Peyer's patch (tissue), 4 donors: ENCODE measurements around the gene ODAD4. TPM values are rescaled to one million over a fixed set of nuclear protein-coding genes. Genes with fewer than 3 reads are reported as not detected.

Source experiments
- DNase-seq, 3 donors: peaks; one replicate each; pipeline ENCODE4 v3.0.0-alpha.2; 2017 to 2019
- H3K27ac ChIP-seq, 4 donors: fragments of 200-600 bp; sonication (generic); one replicate each; pipeline ENCODE4 v1.5.1; 2016 to 2019
- H3K27me3 ChIP-seq, 2 donors: fragments of 200-600 bp; sonication (generic); one replicate each; pipeline ENCODE4 v1.5.1; 2019
- H3K36me3 ChIP-seq, 3 donors: fragments of 200-600 bp; sonication (generic); one replicate each; pipeline ENCODE4 v1.5.1; 2016 to 2019
- H3K4me1 ChIP-seq, 4 donors: fragments of 200-600 bp; sonication (generic); one replicate each; pipeline ENCODE4 v1.5.1; 2016 to 2019
- H3K4me3 ChIP-seq, 4 donors: fragments of 200-600 bp; sonication (generic); 1 replicate in 3 of 4; 2 replicates in 1 of 4; pipeline ENCODE4 v1.5.1; 2016 to 2019; ENCODE audit warnings: mild to moderate bottlenecking in 1 of 4
- H3K9me3 ChIP-seq, 4 donors: fragments of 200-600 bp; sonication (generic); one replicate each; pipeline ENCODE4 v1.5.1; 2016 to 2019; ENCODE audit warnings: mild to moderate bottlenecking in 1 of 4
- POLR2A ChIP-seq, 2 donors: fragments of 450-650 bp; IDR thresholded peaks; one replicate each; pipeline ENCODE4 v1.5.1; 2017; ENCODE audit warnings: antibody characterized with exemption in 2 of 2, mild to moderate bottlenecking in 2 of 2, moderate library complexity in 2 of 2
- total RNA-seq, 4 donors: library from RNA; depleted of rRNA; stranded (reverse); fragments of >200 nt; gene quantifications; one replicate each; pipeline ENCODE4 v1.1.0, GENCODE V29; 2016
- TF ChIP-seq, protein P1 (sequence below), 6 experiments: fragments of 450-650 bp in 4 of 6; fragments of 200-600 bp in 2 of 6; sonication (generic) in 1 of 6; IDR thresholded peaks; one replicate each; pipeline ENCODE4 v1.5.1; 2017 to 2019; ENCODE audit warnings: antibody characterized with exemption in 6 of 6, mild to moderate bottlenecking in 3 of 6, moderate library complexity in 1 of 6

The ODAD4 gene
- total RNA-seq, 4 donors from 2014 or later: 2.1 TPM; not detected in 3

DNA sequence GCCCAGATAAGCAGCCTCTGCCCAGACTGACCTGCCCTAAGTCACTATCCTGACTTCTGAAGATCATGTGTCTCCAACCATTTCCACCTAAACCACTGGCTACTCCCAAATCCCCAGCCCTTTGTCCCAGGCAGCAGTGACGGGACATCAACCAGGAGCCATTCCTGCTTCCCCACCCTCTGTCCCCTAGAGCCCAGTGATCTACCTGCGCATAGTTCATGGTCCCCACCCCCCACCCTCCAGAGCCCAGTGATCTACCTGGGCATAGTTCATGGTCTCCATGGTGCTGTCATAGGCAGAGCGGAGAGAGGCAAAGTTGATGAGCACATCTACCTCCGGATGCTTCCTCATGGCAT is 38.4 kb upstream of the ODAD4 start:
- Histone ChIP-seq H3K36me3 (peaks cover 0 to 96% (median 0%) of the 10 kb centered on the region in 3 donors), H3K9me3 (no peaks in the 10 kb centered on the region)
- DNase-seq: peak in 1 of 3 donors; percentile 68

DNA sequence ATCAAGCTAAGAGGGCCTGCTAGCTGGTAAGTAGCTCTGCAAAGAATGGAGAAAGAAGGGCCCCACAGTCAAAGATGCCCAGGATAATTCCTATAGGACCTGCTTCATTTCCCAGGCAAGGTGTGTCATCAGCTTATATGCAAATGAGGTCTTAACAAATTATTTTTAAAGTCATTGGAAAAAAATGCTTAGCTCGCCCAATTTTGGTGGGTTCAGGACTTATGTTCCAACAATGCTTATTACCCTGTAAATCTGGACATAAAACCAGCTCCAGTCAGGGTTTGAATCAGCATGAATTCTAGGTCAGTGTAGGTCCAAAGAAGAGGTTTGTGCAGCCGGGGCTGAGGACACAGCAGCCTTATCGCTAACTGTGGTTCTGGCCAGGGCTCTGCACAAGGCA is 37.0 kb upstream of the ODAD4 start:
- Histone ChIP-seq H3K9me3 (no peaks in the 10 kb centered on the region), H3K4me3 (no peak overlapping the region), H3K27me3 (no peaks in the 10 kb centered on the region), H3K27ac (no peak overlapping the region), H3K4me1 (peaks cover 0 to 13% (median 0%) of the 10 kb centered on the region in 4 donors), H3K36me3 (peaks cover 0 to 96% (median 0%) of the 10 kb centered on the region in 3 donors)
- no peak for DNase-seq
- no peak for TF ChIP-seq POLR2A (IDR thresholded peaks at IDR 0.05)
- TF ChIP-seq, protein P1, sequence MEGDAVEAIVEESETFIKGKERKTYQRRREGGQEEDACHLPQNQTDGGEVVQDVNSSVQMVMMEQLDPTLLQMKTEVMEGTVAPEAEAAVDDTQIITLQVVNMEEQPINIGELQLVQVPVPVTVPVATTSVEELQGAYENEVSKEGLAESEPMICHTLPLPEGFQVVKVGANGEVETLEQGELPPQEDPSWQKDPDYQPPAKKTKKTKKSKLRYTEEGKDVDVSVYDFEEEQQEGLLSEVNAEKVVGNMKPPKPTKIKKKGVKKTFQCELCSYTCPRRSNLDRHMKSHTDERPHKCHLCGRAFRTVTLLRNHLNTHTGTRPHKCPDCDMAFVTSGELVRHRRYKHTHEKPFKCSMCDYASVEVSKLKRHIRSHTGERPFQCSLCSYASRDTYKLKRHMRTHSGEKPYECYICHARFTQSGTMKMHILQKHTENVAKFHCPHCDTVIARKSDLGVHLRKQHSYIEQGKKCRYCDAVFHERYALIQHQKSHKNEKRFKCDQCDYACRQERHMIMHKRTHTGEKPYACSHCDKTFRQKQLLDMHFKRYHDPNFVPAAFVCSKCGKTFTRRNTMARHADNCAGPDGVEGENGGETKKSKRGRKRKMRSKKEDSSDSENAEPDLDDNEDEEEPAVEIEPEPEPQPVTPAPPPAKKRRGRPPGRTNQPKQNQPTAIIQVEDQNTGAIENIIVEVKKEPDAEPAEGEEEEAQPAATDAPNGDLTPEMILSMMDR (IDR thresholded peaks at IDR 0.05): no peak

More for the DNA sequence above, 38.4 kb upstream of the ODAD4 start:
- TF ChIP-seq, protein P1 (IDR thresholded peaks at IDR 0.05): no peak
- no peak for TF ChIP-seq POLR2A (IDR thresholded peaks at IDR 0.05)
- H3K27ac ChIP-seq: peak overlapping the region in 3 of 4 donors; percentile 4 to 70 (median 14)
- no peaks in the 10 kb centered on the region for H3K27me3 ChIP-seq
- peaks cover 0 to 13% (median 0%) of the 10 kb centered on the region in 4 donors for H3K4me1 ChIP-seq
- H3K4me3 ChIP-seq: no peak overlapping the region

DNA sequence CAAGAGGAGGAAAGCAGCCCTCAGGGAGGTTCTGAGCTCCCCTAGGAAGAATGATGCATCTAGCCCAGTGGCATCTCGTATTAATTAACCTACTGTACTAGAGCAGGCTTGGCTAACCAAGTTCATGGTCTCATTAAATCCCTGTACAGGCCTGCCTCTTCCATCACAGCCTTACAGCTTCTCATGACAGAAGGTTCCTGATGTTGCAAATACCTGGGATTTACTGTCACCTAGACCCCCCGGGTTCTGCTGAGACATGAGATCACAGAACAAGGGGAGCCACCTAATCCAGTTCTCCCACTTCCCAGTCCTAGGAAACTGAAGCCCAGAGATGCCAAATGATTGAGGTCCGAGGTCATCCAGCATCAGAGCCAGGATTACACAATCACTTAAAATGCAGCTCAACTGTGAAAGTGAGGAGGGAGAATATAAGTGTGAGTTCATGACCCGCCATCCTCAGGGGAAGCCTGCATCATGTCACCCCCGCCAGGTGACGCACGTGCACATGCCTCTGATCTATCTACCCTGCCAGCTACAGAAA is 35.6 kb upstream of the ODAD4 start:
- Histone ChIP-seq H3K4me1 (peaks cover 0 to 13% (median 0%) of the 10 kb centered on the region in 4 donors), H3K27me3 (no peaks in the 10 kb centered on the region), H3K9me3 (no peaks in the 10 kb centered on the region), H3K36me3 (peaks cover 0 to 96% (median 0%) of the 10 kb centered on the region in 3 donors), H3K27ac (peak overlapping the region in 2 of 4 donors; percentile 27 to 61), H3K4me3 (no peak overlapping the region)
- no peak for DNase-seq
- TF ChIP-seq, protein P1 (IDR thresholded peaks at IDR 0.05): no peak
- no peak for TF ChIP-seq POLR2A (IDR thresholded peaks at IDR 0.05)

DNA sequence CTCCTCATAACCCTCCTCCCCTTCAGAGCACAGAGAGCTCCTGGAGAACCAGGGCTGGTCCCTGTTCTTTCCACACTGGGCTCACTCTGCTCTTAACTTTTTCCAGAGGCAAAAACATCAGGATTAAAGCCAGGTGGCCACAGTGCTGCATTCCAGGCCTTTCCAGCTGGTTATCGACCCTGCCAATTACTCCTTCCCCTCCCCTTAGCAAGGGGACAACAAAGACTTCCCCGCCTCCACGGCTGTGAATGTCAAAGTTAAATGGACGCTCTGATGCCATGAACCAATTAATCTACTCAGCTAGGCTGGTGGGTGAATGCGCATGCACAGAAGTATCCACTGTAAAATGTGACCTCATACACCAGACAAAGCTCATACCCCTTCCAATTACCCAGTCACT is 34.8 kb upstream of the ODAD4 start:
- Histone ChIP-seq H3K9me3 (no peaks in the 10 kb centered on the region), H3K27me3 (no peaks in the 10 kb centered on the region), H3K4me1 (peaks cover 0 to 13% (median 0%) of the 10 kb centered on the region in 4 donors), H3K36me3 (peaks cover 0 to 96% (median 0%) of the 10 kb centered on the region in 3 donors), H3K27ac (peak overlapping the region in 1 of 4 donors; percentile 61), H3K4me3 (no peak overlapping the region)
- no peak for DNase-seq
- TF ChIP-seq POLR2A (IDR thresholded peaks at IDR 0.05): no peak
- TF ChIP-seq, protein P1 (IDR thresholded peaks at IDR 0.05): no peak

DNA sequence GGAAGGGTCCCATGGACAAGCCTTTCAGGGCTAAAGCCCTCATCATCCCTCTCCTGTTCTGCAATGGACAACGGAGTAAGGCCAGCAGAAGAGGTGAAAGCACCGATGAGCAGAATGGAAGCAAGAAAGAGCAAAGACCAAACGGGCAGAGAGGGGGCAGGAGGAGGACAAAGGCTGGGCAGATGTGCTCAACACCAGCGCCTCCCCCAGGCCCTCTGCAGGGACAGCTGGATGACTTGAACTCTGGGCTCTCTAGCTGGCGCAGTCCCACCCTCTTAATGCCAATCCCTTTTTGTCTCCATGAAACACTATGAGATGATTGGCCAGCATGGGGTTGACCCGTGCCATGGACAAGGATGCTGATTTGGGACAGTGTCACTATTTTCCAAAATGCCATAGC is 33.7 kb upstream of the ODAD4 start:
- no peak for TF ChIP-seq POLR2A (IDR thresholded peaks at IDR 0.05)
- TF ChIP-seq, protein P1 (IDR thresholded peaks at IDR 0.05): no peak
- H3K36me3 ChIP-seq: peaks cover 0 to 96% (median 0%) of the 10 kb centered on the region in 3 donors
- DNase-seq: no peak
- no peak overlapping the region for H3K4me3 ChIP-seq
- H3K27ac ChIP-seq: no peak overlapping the region
- H3K9me3 ChIP-seq: no peaks in the 10 kb centered on the region
- no peaks in the 10 kb centered on the region for H3K27me3 ChIP-seq
- H3K4me1 ChIP-seq: peaks cover 0 to 13% (median 0%) of the 10 kb centered on the region in 4 donors
